HepG2 (cell line): ENCODE results near the gene CSNK1A1. TPM values are rescaled to one million over a fixed set of nuclear protein-coding genes. Genes with fewer than 3 reads are reported as not detected.

Experiments used
- BRF2 ChIP-seq: sonication (generic); formaldehyde crosslinking; IDR thresholded peaks from 2 replicates; pipeline ENCODE4 v1.8.1; 2022; ENCODE audit warnings: mild to moderate bottlenecking, missing genetic modification reagents
- CBX2 ChIP-seq, 2 experiments: fragments of 200-600 bp in 1 of 2; sonication (generic); formaldehyde crosslinking in 1 of 2; IDR thresholded peaks; 2 replicates each; pipeline versions ENCODE4 v1.7.0 to v1.8.1; 2018 to 2022; ENCODE audit warnings: low read depth in 2 of 2, low read length in 1 of 2, mild to moderate bottlenecking in 1 of 2, missing genetic modification reagents in 1 of 2
- CREM ChIP-seq, 2 experiments: sonication (generic) in 1 of 2; formaldehyde crosslinking in 1 of 2; IDR thresholded peaks; 2 replicates each; pipeline versions ENCODE4 v1.4.0 to v1.6.1; 2016 to 2020; ENCODE audit warnings: antibody characterized with exemption in 1 of 2, mild to moderate bottlenecking in 1 of 2, missing genetic modification reagents in 1 of 2
- HIVEP1 ChIP-seq: sonication (generic); formaldehyde crosslinking; IDR thresholded peaks from 2 replicates; pipeline ENCODE4 v1.4.0; 2020; ENCODE audit warnings: mild to moderate bottlenecking, missing genetic modification reagents
- KDM3A ChIP-seq: IDR thresholded peaks from 2 replicates; pipeline ENCODE4 v1.6.1; 2018; ENCODE audit warnings: low read depth, missing compliant biosample characterization
- KMT2A ChIP-seq: sonication (generic); formaldehyde crosslinking; IDR thresholded peaks from 2 replicates; pipeline ENCODE4 v1.4.0; 2020; ENCODE audit warnings: missing genetic modification reagents
- MAFG ChIP-seq: sonication (generic); formaldehyde crosslinking; IDR thresholded peaks from 2 replicates; pipeline ENCODE4 v1.5.1; 2020; ENCODE audit warnings: mild to moderate bottlenecking, missing genetic modification reagents
- MATR3 ChIP-seq: sonication (generic); formaldehyde crosslinking; IDR thresholded peaks from 2 replicates; pipeline ENCODE4 v1.4.0; 2020; ENCODE audit warnings: missing genetic modification reagents
- MAX ChIP-seq: IDR thresholded peaks from 2 replicates; pipeline ENCODE4 v1.6.1; 2012; ENCODE audit warnings: inconsistent platforms
- MTF2 ChIP-seq: sonication (generic); formaldehyde crosslinking; IDR thresholded peaks from 2 replicates; pipeline ENCODE4 v1.5.0; 2020; ENCODE audit warnings: missing genetic modification reagents, borderline replicate concordance
- MXI1 ChIP-seq: IDR thresholded peaks from 3 replicates; pipeline ENCODE4 v1.6.1; 2012; ENCODE audit warnings: low read depth, low read length, inconsistent platforms, borderline replicate concordance
- NFRKB ChIP-seq: fragments of 450-650 bp; IDR thresholded peaks from 2 replicates; pipeline ENCODE4 v1.6.1; 2017
- PLSCR1 ChIP-seq: sonication (generic); formaldehyde crosslinking; IDR thresholded peaks from 2 replicates; pipeline ENCODE4 v1.5.0; 2020; ENCODE audit warnings: missing genetic modification reagents, mild to moderate bottlenecking, borderline replicate concordance
- RFX5 ChIP-seq: IDR thresholded peaks from 2 replicates; pipeline ENCODE4 v1.6.1; 2011; ENCODE audit warnings: low read depth, low read length, improper control_type of control experiment
- SOX5 ChIP-seq: IDR thresholded peaks from 2 replicates; pipeline ENCODE4 v1.6.1; 2016; ENCODE audit warnings: borderline replicate concordance
- TBX2 ChIP-seq: sonication (generic); formaldehyde crosslinking; IDR thresholded peaks from 2 replicates; pipeline ENCODE4 v1.5.0; 2020; ENCODE audit warnings: missing genetic modification reagents, mild to moderate bottlenecking, borderline replicate concordance
- XBP1 ChIP-seq: sonication (generic); formaldehyde crosslinking; IDR thresholded peaks from 2 replicates; pipeline ENCODE4 v1.5.0; 2020; ENCODE audit warnings: missing genetic modification reagents
- XRCC5 ChIP-seq: fragments of 200-400 bp; formaldehyde crosslinking; optimal IDR thresholded peaks from 2 replicates; pipeline ENCODE3; 2017; ENCODE audit warnings: mild to moderate bottlenecking, low read length
- ZKSCAN5 ChIP-seq: sonication (generic); formaldehyde crosslinking; IDR thresholded peaks from 2 replicates; pipeline ENCODE4 v1.5.1; 2020; ENCODE audit warnings: mild to moderate bottlenecking, missing genetic modification reagents
- ZNF136 ChIP-seq: sonication (generic); formaldehyde crosslinking; IDR thresholded peaks from 2 replicates; pipeline ENCODE4 v1.8.1; 2022; ENCODE audit warnings: low read depth, mild to moderate bottlenecking, moderate library complexity, missing genetic modification reagents
- ZNF33A ChIP-seq: sonication (generic); formaldehyde crosslinking; IDR thresholded peaks from 2 replicates; pipeline ENCODE4 v1.5.1; 2020; ENCODE audit warnings: missing genetic modification reagents, mild to moderate bottlenecking, moderate library complexity, borderline replicate concordance
- ZNF441 ChIP-seq: sonication (generic); formaldehyde crosslinking; IDR thresholded peaks from 2 replicates; pipeline ENCODE4 v1.7.0; 2021; ENCODE audit warnings: missing genetic modification reagents, borderline replicate concordance
- ZNF501 ChIP-seq: sonication (generic); formaldehyde crosslinking; IDR thresholded peaks from 2 replicates; pipeline ENCODE4 v1.5.1; 2020; ENCODE audit warnings: mild to moderate bottlenecking, moderate library complexity, missing genetic modification reagents
- ZNF503 ChIP-seq: sonication (generic); formaldehyde crosslinking; IDR thresholded peaks from 2 replicates; pipeline ENCODE4 v1.4.0; 2020; ENCODE audit warnings: missing genetic modification reagents
- ZNF567 ChIP-seq: sonication (generic); formaldehyde crosslinking; IDR thresholded peaks from 2 replicates; pipeline ENCODE4 v1.8.1; 2023; ENCODE audit warnings: mild to moderate bottlenecking, missing genetic modification reagents, borderline replicate concordance
- ZNF572 ChIP-seq: sonication (generic); formaldehyde crosslinking; IDR thresholded peaks from 2 replicates; pipeline ENCODE4 v1.5.1; 2020; ENCODE audit warnings: mild to moderate bottlenecking, missing genetic modification reagents
- ZNF605 ChIP-seq: sonication (generic); formaldehyde crosslinking; IDR thresholded peaks from 2 replicates; pipeline ENCODE4 v1.8.0; 2022; ENCODE audit warnings: mild to moderate bottlenecking, missing genetic modification reagents
- ZNF672 ChIP-seq: sonication (generic); formaldehyde crosslinking; IDR thresholded peaks from 2 replicates; pipeline ENCODE4 v1.8.1; 2022; ENCODE audit warnings: missing genetic modification reagents
- polyA plus RNA-seq, 8 experiments: library from polyadenylated mRNA; depleted of rRNA in 3 of 8; stranded (reverse) in 7 of 8; unstranded in 1 of 8; fragments of >200 nt; fragmentation: Illumina TruSeq in 4 of 8; extraction: Trizol in 4 of 8; gene quantifications; 2 replicates each; pipeline versions ENCODE4 v1.2.1 to v1.2.3, GENCODE V29; 2011 to 2016; ENCODE audit warnings: low read depth in 4 of 8, missing spikeins in 1 of 8, mixed read lengths in 1 of 8; ENCODE audit not compliant: insufficient read depth in 1 of 8
- total RNA-seq, 5 experiments: library from RNA; depleted of rRNA; stranded (reverse); fragments of >200 nt; fragmentation: Illumina TruSeq; extraction: Trizol; gene quantifications; 2 replicates each; pipeline ENCODE4 v1.2.3, GENCODE V29; 2016; ENCODE audit warnings: low read depth in 1 of 5

The CSNK1A1 gene
- total and polyA plus RNA-seq, 2 of the 13 experiments (the other 11 are each of a cell fraction or from before 2014, with no cell fraction given) = 89.0 to 149 TPM

GRCh38 chr5:149549461-149550267 is 1.6 kb downstream of the CSNK1A1 start (continued):
- TF ChIP-seq NFRKB (0 out of 2 replicates have a peak, but pooled peaks have one; percentile 61), MATR3 (no peak), ZNF605 (CRISPR knock-in tag) (no peak; the same call in 1 of the 2 replicates), SOX5 (CRISPR knock-in tag) (peak; percentile 47; the same call in 1 of the 2 replicates), PLSCR1 (CRISPR knock-in tag) (no peak), CREM (IDR thresholded peaks at IDR 0.05) (no peak), CREM (CRISPR knock-in tag; IDR thresholded peaks at IDR 0.05) (no peak), ZNF441 (CRISPR knock-in tag) (no peak), RFX5 (no peak), ZNF503 (no peak), TBX2 (CRISPR knock-in tag) (0 out of 2 replicates have a peak, but pooled peaks have one; percentile 18), HIVEP1 (CRISPR knock-in tag) (no peak), ZNF33A (CRISPR knock-in tag) (no peak), ZKSCAN5 (CRISPR knock-in tag) (no peak), XRCC5 (no peak), MXI1 (peak; percentile 64; the same call in 1 of the 3 replicates), KMT2A (peak; percentile 77; the same call in 1 of the 2 replicates), ZNF501 (CRISPR knock-in tag) (peak; percentile 83), XBP1 (CRISPR knock-in tag) (no peak), ZNF572 (0 out of 2 replicates have a peak, but pooled peaks have one; percentile 72), MAX (0 out of 2 replicates have a peak, but pooled peaks have one; percentile 8), ZNF672 (CRISPR knock-in tag) (no peak), ZNF567 (CRISPR knock-in tag) (no peak), BRF2 (no peak), MAFG (CRISPR knock-in tag) (no peak), CBX2 (IDR thresholded peaks at IDR 0.05; ENCODE audit: low read depth, low read length) (no peak), CBX2 (CRISPR knock-in tag; IDR thresholded peaks at IDR 0.05; ENCODE audit: low read depth) (no peak), KDM3A (CRISPR knock-in tag) (no peak), ZNF136 (CRISPR knock-in tag) (no peak), MTF2 (CRISPR knock-in tag) (no peak)
